Activated CD4-positive, CD25-positive, alpha-beta regulatory T cell treated with anti-CD3 and anti-CD28 coated beads, Interleukin-2, amount 50 U/mL, for 72 hours (primary cell): ENCODE measurements around the gene DAB2.
"Not testable (repeated sequence)": the region's sequence is repeated elsewhere in the genome, so short reads cannot be mapped to it uniquely, and the experiment has no call there.

ENCODE experiments used
- DNase-seq: peaks from one replicate; pipeline ENCODE4 v3.0.0; 2021

Gene DAB2

DNA sequence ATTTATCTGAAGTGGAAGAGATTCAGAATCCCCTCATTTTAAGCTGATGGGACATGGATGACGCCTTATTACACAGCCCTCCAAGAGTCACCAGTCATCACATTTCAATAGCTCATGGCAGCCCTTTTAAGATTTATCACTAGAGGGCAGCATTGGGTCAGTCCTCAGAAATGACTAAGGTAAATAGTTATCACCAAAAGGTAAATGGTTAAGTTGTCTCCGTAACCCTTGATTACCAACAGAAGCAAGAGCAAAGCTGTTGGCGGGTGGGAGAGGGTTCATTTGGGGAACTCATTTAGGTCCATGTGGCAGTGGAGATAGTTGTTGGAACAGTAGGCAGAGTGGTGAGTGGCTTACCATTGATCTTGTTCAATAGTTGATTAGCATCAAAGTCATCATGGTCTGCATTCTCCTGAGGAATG is 48.5 kb downstream of the DAB2 start:
- DNase-seq, result no peak

DNA sequence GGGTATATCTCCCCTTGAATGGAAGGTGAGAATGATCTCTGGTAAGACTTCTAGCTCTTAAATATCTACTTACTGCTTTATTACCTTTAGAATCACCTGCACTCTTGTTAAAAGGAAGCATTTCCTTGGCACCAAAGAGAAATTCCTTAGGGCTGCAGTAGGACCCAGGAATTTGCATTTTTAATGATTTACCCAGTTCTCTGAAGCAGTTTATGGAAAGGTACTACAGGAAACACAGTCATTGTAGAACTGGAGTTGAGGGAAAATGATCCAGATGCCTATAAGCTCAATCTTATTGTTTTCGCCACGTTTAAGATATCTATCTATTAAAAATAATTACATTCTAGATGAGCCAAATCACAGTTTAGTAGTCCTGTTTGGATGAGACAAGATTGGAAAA is 51.0 kb downstream of the DAB2 start:
- no peak for DNase-seq

DNA sequence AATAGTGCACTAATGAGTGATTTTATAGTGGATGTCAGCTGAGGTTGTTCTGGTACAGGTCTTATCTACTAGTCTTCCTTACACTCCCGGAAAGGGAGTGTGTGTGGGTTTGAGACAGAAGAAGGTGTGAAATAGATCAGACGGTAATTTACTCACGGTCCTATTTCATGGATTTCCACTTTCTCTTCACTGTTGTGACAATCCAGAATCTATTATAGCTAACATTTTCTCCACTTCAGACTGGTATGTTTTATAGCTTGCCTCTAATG is 53.5 kb downstream of the DAB2 start:
- DNase-seq, result no peak

DNA sequence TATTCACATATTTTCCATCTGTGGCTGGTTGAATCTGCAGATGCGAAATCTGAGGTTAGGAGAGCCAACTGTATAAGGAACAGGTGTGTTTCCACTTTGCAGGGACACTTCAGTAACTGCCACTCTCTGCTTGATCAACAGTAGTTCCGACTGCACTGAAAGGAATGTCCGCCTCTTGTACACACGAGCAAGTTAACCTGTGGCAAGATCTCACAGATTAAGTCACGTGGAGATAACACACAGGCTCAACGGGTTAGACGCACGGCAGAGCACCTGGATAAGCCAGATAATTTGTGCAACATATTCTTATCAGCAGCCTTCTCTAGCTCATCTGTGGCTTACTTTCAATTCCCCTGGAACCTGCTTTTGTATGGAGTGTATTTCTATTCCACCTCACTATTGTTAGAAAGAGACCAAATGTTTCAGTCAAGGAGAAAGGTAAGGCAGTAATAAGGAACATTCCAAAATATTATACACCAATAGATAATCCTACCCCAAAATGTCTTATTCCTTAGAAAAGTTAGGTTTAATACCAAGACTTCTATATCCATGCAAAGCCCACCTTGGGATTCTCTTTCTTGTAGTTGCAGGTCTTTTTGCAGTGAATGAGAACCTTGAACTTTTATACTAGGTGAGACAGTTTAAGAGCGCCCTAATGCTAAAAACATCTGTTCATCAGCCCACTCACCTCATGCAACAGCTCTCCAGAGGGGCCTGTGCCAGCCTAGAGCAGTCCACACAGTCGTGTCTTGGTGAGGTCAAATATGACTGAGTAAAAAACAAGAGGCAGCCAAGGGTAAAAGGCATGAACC is 54.0 kb downstream of the DAB2 start:
- DNase-seq, result no peak

DNA sequence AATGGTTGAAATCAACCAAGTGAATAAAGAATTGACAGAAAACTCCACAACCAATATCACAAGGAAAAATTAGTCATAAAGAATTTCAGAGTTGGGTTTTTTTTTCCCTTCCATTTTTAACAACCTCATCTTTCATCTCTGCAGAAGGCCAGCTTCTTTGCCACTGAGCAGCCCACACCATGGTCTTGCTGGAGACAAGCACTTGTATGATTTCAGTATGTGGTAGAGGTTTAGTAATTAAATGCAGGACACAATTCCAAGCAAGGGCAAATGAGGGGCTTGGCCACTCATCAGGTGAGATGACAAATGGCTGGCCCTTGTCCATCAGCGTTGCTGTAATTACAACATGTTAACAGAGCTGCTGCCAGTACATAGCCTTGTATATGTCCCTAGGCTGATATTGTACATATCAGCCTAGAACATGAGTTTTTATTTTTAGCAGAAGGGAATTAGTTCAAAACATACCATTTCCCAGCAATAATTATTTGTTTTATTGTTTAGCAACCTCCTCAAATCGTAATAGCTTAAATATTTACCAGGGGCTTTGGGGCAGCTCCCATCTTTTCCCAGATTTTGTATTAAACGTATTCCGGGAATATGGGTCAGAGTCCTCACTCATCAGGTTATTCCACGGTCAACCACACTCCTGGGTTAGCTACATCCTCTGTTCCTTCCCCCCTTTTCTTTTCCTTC is 55.5 kb downstream of the DAB2 start:
- no peak for DNase-seq

DNA sequence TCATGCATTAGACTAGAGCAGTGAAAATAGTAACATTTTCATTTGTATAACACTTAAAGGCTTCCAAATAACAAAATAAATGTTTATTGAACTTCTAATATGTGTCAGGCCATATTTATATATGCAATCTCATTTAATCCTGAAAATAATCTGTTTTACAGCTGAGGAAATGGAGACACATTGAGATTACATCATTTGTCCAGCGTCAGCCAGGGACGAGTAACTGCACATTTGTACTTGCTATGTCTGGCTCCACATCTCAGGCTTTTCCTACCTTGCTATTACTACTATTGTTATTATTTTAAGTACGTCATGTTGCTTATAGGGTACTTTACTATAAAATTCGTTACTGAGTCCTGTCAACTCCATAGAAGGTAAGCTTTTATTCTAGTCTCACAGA is 56.7 kb downstream of the DAB2 start:
- no peak for DNase-seq

DNA sequence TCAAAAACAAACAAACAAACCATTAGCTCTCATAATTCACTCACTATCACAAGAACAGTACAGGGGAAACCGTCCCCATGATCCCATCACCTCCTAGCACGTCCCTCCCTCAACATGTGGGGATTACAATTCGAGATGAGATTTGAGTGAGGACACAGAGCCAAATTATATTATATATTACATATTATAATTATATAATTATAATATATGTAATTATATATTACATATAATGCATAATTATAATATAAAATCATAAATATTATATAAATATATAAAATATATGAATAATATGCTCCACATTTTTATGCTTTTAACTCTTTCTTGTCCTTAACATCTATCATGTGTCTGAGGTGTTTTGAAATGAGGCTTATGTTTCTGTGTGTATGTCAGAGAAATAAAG is 57.1 kb downstream of the DAB2 start:
- no peak for DNase-seq

DNA sequence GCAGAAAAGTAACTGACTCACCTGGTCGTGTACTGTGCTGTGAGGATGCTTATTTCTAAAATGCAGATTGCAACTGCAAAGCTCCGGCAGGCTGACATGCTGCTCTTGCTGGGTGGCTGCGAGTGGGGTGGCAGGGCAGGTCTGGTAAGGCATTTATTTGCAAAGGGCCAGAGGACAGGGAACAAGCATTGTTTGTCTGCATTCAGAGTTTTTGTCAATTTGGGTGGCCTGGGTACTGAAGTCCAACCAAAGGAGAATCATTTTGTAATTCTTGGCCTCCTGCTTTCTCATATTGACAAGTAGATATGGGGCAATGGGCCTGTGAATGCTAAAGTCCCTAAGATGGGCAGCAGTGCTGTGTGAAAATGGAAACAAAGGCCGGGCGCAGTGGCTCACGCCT is 60.4 kb downstream of the DAB2 start, which contains the start of gene C9:
Gene C9 (minus strand): TSS at position 129 of the 400 bp plus-strand sequence. CDS start 31 bp downstream, at position 98.
- no peak for DNase-seq

DNA sequence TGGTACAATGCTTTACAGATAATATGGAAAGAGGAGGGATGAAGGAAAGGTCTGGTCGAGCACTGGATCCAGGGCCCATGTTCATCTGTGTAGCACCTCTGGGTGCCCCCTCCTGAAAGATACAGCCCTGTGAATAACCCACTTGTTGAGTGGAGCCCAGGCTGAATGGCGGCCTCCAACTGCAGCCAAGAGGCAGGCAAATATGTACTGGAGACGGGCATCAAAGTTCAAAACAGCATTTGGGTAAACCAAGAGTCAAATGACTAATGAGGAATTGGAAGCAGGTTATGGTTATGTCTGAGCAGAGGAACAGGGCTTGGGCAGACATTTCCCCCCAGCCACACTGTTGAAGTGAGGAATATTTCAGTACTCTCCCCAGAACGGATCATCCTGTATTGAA is 61.6 kb downstream of the DAB2 start:
- DNase-seq, result no peak

DNA sequence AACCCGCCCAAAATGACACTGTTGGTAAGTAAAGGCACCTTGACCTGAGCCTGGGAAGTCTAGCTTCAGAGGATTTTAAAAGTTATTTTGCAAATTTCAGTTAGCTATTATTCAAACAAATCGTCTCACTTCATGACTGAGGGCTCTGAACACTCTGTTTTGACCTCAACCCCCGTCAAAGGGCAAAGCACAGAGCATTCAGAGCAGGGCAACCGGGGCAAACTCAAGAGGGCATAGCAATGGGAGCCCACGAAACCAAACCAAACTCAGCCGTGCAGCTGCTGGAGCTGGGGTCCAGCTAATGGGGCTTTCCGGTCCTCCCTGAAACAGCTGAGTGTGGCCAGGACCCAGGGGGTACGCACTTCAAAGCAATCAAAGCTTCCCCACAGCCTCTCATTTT is 62.1 kb downstream of the DAB2 start:
- no peak for DNase-seq

DNA sequence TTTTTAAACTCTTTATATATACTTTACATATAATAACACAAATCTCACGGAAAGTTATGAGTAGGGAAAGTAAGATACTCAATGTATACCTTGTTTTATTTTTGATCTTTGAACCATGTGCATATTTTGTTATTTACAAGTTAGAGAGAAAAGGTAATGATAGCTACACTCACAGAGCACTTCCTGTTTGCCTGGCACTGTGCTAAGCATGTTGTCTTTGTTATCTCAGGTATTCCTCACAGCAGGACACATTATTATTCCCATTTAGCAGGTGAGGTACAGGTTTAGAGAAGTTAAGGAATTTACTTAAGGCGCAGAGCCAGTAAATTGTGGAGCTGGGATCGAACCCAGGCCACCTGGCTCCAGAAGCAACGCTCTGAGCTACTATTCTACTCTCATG is 63.5 kb downstream of the DAB2 start:
- no peak for DNase-seq

DNA sequence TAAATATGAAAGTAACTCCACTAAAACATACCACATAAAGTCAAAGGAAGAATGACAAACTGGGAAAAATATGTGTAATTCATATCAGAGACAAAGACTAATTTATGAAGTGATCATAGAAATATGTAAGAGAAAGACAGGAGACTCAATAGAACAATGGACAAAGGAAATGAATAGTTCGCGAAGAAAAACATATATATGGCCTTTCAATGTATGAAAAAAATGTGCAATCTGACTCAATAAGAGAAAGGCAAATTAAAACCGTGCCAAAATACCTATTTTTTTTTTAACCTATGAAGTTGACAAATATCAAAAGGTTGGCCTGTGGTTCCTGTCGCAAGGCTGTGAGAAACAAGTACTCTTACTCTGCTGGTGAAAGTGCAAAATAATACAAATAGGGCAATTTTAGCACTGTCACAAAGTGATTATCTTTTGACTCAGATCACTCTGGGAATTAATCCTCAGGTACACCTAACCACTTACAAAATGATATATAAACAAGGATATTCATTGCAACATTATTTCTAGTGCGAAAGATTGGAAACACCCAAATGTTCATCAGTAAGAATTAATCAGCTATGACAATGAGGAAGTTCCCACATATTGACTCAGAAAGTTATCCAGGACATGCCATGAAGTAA is 64.2 kb downstream of the DAB2 start:
- no peak for DNase-seq

DNA sequence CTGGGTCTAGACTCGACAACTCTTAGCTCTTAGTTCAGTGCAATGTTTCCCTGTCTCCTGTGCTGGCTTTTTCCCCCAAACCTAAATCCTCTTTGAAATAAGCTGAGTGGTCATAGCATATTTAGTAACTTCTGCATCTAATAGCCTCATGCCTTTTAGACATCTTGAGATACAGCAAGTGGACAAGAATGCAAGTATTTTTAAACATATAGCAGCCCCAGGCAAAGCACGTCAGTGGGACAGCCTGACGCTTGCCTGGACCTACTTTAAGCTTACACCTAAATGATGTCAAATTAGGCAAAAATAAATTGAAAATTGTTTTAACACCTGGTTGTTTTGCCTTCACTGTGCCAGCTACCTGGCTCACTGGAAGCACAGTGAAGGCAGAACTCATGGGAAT is 68.5 kb downstream of the DAB2 start:
- DNase-seq, result no peak

DNA sequence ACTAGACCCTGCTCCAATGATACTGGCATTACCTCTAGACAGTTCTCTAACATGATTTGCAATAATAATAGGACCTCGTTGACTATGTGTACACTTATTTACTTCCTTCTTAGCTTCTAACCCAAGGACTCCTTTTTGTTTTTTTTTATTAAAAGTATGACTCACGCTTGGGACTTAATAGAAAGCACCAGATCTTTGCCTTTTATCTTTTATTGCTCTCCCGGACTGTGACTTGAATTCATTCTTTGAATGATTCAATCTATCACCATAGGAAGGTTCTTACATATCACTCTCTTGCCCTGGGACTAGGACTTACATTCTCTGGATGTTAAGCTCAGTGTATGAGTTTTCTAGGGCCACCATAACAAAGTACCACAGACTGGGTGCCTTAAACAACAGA is 69.5 kb downstream of the DAB2 start:
- DNase-seq, result no peak

DNA sequence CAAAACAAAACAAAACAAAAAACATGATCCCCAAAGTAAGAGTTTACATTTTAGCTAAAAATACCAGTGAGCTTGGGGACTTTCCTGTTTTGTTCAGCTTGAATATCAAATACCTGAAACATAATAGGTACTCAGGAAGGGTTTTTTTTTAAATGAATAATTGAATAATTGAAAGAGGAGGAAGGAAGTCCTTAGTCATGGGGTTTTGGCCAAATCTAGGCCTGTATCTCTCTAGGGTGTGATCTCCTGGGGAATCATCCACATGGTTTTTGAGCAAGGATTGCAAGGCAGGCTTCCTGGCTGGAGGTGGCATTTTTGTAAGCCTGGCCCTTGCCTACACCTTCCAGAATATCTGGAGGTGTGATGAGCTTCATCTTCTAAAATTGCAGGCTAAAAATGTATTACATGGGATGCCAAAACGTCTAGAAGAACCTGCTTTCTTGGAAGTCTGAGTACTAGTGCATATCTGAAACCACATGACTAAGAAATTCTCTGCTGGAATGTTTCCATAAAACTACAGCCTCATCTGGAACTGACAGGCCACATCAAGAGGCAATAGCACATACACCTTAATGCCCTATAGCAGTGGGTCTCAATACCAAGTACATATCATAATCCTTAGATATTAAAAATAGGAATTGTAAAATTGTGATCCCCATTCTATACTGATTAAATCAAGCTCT is 70.9 kb downstream of the DAB2 start:
- DNase-seq, result no peak

DNA sequence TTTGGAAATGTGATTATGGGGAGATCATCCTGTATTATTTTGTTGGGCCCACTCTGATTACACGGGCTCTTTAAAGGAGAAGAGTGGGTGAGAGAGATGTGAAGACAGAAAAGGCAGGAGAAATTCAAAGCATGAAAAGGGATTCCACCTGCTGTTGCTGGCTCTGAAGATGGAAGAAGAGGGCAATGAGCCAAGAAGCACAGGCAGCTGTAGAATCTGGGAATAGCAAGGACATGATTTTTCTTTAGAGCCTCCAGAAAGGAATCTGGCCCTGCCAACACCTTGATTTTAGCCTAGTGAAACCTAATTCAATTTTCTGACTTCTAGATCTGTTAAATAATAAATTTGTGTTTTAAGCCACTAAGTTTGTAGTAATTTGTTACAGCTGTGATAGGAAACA is 71.8 kb downstream of the DAB2 start:
- no peak for DNase-seq

DNA sequence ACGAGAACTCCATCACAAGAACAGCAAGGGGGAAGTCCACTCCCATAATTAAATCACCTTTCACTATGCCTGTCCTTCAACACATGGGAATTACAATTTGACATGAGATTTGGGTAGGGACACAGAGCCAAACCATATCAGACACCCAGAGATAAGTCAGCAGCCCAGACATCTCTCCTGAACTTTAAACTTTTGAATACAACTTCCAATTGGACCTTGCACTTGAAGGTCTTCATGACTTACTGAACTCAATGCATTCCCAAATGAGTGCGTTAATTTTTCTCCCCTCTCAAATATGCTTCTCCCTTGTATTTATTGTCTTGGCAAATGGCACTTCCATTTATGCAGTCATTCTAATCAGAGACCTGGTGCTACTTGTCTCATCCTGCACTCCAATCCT is 72.6 kb downstream of the DAB2 start:
- DNase-seq, result no peak

DNA sequence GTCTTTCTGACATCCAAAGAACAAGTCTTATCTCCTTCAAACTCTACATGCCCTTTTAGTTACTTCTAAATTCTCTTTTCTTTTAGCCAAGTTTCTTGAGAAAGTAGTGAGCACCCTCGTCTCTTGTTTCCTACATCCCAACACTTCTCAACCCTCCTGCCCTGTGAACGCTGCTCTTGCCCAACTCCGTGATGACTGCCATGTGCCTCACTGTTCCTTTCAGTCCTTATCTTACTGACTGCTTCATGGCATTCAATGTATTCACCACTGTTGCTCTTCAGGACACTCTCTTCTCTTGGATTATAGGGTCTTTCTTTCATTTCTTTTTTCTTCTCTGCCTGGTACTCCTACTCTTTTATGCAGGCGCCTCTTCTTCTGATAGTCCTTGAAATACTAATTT is 75.3 kb downstream of the DAB2 start:
- DNase-seq, result no peak

DNA sequence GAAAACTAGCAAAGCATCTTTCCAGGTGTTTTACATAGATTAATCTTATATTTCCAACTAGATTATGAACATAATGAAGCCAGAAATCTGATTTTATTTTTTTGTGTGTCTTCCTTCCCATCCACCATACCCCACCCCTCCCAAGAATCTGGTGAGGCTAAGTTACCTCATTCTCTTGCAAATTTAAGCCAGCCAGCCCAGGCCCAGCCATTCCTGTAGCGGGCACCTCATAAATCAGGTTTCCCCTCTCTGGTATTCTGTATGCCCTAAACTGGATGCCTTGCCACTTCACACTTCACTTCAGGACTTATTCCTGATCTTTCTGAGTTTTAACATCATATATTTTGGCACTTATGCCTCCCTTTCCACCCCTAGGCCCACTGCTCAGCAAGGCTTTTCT is 82.3 kb downstream of the DAB2 start:
- no peak for DNase-seq

DNA sequence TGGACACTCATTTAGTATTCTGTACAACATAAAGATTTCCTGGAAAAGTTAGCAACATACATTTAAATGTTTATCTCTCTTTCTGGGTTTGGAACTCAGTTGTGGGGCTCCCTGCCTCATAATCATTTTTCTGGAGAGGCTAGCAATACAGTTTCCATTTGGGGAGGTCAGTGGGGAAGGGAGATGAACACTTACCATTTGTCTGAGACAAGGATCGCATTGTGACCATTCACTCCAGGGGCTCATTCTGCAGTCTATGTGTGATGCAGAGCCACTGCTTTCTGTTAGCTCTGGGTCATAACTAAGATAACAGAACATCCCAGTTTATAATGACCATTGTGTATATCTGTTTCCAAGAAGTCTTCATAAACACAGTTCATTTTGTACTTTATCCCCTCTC is 82.9 kb downstream of the DAB2 start:
- DNase-seq, result no peak

DNA sequence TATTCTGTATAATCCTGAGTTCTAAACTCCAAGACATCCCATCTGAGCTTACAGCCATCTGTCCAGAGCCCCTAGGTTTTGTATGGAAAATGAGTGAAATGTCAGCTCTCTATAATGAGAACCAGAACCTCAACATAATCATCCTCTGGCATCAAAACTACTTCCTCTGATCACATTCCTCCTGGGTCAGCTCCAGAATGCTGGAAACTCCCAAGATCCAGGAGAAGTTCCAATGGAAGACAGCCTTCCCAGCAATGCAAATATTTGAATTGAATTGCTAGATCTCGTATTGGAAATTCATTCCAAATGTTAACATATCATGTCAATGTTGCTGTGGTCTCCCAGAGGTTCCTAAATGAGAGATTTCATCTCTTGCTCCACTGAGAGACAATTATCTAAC is 84.3 kb downstream of the DAB2 start:
- DNase-seq, result no peak

DNA sequence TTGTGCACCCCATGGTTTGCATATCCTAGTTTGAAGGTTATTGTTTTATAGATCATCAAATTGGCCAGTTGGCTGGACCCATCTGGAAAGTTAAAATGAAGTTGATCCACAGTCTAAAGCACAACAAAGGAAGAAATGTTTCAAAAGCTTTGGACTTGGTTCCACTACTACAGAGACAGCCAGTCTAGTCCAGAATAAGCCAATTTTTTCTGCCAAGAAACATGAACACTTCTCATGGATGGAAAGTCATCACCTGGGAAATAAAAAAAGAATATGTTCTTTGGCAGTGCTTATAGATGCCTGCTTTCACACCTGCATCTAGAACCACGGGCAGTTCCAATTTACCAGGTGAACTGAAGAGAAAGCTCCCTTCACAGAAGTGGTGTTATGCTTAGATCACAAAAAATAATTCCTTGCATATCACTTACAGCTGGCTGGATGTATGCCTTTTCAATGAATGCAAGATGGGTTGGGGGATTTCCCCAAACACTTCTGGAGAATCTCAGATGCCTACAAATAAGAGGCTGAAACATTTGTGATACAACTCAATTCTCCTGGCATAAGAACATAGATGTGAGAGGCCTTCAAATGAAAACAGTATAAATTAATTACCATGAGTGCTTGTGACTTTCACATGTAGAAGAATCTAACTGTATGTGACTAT is 87.4 kb downstream of the DAB2 start:
- DNase-seq, result no peak

DNA sequence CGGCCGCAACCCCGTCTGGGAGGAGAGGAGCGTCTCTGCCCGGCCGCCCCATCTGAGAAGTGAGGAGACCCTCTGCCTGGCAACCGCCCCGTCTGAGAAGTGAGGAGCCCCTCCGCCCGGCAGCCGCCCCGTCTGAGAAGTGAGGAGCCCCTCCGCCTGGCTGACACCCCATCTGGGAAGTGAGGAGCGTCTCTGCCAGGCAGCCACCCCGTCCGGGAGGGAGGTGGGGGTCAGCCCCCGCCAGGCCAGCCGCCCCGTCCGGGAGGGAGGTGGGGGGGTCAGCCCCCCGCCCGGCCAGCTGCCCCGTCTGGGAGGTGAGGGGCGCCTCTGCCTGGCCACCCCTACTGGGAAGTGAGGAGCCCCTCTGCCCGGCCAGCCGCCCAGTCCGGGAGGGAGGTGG is 90.5 kb downstream of the DAB2 start:
- not testable (repeated sequence) for DNase-seq
